HG03521 (cell line): Measurements from ENCODE around the gene SLC7A5.
"Not testable (repeated sequence)": the region's sequence is repeated elsewhere in the genome, so short reads cannot be mapped to it uniquely, and the experiment has no call there.

ENCODE experiments used
- ATAC-seq: cut with Tn5 transposase; IDR thresholded peaks from one replicate; pipeline ENCODE4 v1.9.1; 2021; ENCODE audit warnings: mild to moderate bottlenecking, moderate library complexity; ENCODE audit not compliant: unreplicated experiment

The SLC7A5 gene

GRCh38 chr16:87824016-87824990, 45.0 kb downstream of the SLC7A5 start:
- no peak for ATAC-seq

GRCh38 chr16:87823181-87823929, 46.0 kb downstream of the SLC7A5 start:
- ATAC-seq = no peak

- no peak for ATAC-seq
Measured at GRCh38 chr16:87822108-87822970, 47.0 kb downstream of the SLC7A5 start.

GRCh38 chr16:87821376-87822107, 47.8 kb downstream of the SLC7A5 start:
- ATAC-seq = no peak

- ATAC-seq = no peak
Measured at GRCh38 chr16:87819983-87820382, 49.3 kb downstream of the SLC7A5 start.

GRCh38 chr16:87819282-87819681, 50.0 kb downstream of the SLC7A5 start:
- ATAC-seq = no peak

GRCh38 chr16:87818533-87819161, 50.7 kb downstream of the SLC7A5 start:
- no peak for ATAC-seq

GRCh38 chr16:87817910-87818309, 51.4 kb downstream of the SLC7A5 start:
- no peak for ATAC-seq

GRCh38 chr16:87817370-87817769, 51.9 kb downstream of the SLC7A5 start:
- ATAC-seq = not testable (repeated sequence)

- ATAC-seq = no peak
Measured at GRCh38 chr16:87816507-87817100, 52.7 kb downstream of the SLC7A5 start.

- ATAC-seq = no peak
Measured at GRCh38 chr16:87815567-87815966, 53.7 kb downstream of the SLC7A5 start.

- ATAC-seq = no peak
Measured at GRCh38 chr16:87812200-87812656, 57.1 kb downstream of the SLC7A5 start.

GRCh38 chr16:87811454-87811853, 57.9 kb downstream of the SLC7A5 start:
- not testable (repeated sequence) for ATAC-seq

GRCh38 chr16:87809150-87809902, 60.0 kb downstream of the SLC7A5 start:
- peak; percentile 28 for ATAC-seq

- no peak for ATAC-seq
Measured at GRCh38 chr16:87808108-87808507, 61.2 kb downstream of the SLC7A5 start.

GRCh38 chr16:87806641-87807546, 62.4 kb downstream of the SLC7A5 start:
- ATAC-seq = no peak

- ATAC-seq = no peak
Measured at GRCh38 chr16:87806261-87806640, 63.1 kb downstream of the SLC7A5 start.

GRCh38 chr16:87803385-87803784, 65.9 kb downstream of the SLC7A5 start:
- no peak for ATAC-seq
